ENCODE measurements around the gene MAB21L2. TPM values are rescaled to one million over a fixed set of nuclear protein-coding genes. Genes with fewer than 3 reads are reported as not detected.

The MAB21L2 gene
- total RNA-seq, 1 donor from 2014 or later: under 0.01 TPM

- DNase-seq (ENCODE audit: low spot score in 2 of 2): no peak
- FAIRE-seq: no peak
These were observed 17.0 kb downstream of the MAB21L2 start for GRCh38 chr4:150598909-150599308.

GRCh38 chr4:150599547-150599946 lies 17.6 kb downstream of the MAB21L2 start:
- no peak for DNase-seq (ENCODE audit: low spot score in 2 of 2)
- no peak for FAIRE-seq

- FAIRE-seq (peak; percentile 49), DNase-seq (ENCODE audit: low spot score in 2 of 2) (no peak)
These were observed 19.0 kb downstream of the MAB21L2 start for GRCh38 chr4:150600812-150601445.

- DNase-seq (ENCODE audit: low spot score in 2 of 2) (no peak), FAIRE-seq (no peak)
These were observed 27.2 kb downstream of the MAB21L2 start for GRCh38 chr4:150609131-150609530.

- no peak for DNase-seq (ENCODE audit: low spot score in 2 of 2)
- no peak for FAIRE-seq
These were observed 37.1 kb downstream of the MAB21L2 start for GRCh38 chr4:150619042-150619441.

- FAIRE-seq (no peak), DNase-seq (ENCODE audit: low spot score in 2 of 2) (no peak)
These were observed 42.1 kb downstream of the MAB21L2 start for GRCh38 chr4:150624055-150624454.

GRCh38 chr4:150625033-150625432 lies 43.1 kb downstream of the MAB21L2 start:
- FAIRE-seq (no peak), DNase-seq (ENCODE audit: low spot score in 2 of 2) (no peak)

GRCh38 chr4:150628073-150628472 lies 46.1 kb downstream of the MAB21L2 start:
- no peak for DNase-seq (ENCODE audit: low spot score in 2 of 2)

GRCh38 chr4:150632639-150633038 lies 50.7 kb downstream of the MAB21L2 start:
- FAIRE-seq (no peak), DNase-seq (ENCODE audit: low spot score in 2 of 2) (no peak)

More at GRCh38 chr4:150628073-150628472, 46.1 kb downstream of the MAB21L2 start:
- FAIRE-seq: no peak
